ENCODE data around the gene SEC61A2.
"Not testable (repeated sequence)": the region's sequence is repeated elsewhere in the genome, so short reads cannot be mapped to it uniquely, and the experiment has no call there.

Gene SEC61A2

GRCh38 chr10:12162927-12163326 lies 33.5 kb downstream of the SEC61A2 start:
- no peak for DNase-seq

GRCh38 chr10:12164085-12164484 lies 34.6 kb downstream of the SEC61A2 start:
- DNase-seq, result no peak

- no peak for DNase-seq
These were observed 35.6 kb downstream of the SEC61A2 start for GRCh38 chr10:12165036-12165435.

GRCh38 chr10:12165999-12166775 lies 36.7 kb downstream of the SEC61A2 start:
- DNase-seq, result no peak

- not testable (repeated sequence) for DNase-seq
These were observed 42.0 kb downstream of the SEC61A2 start for GRCh38 chr10:12171512-12171911.

- no peak for DNase-seq
These were observed 48.2 kb downstream of the SEC61A2 start for GRCh38 chr10:12177642-12178041.

GRCh38 chr10:12179606-12180170 lies 50.2 kb downstream of the SEC61A2 start:
- DNase-seq, result peak; percentile 38 to 50

- DNase-seq, result no peak
These were observed 50.9 kb downstream of the SEC61A2 start for GRCh38 chr10:12180221-12180974.

- peak; percentile 87 to 96 for DNase-seq
These were observed 51.7 kb downstream of the SEC61A2 start for GRCh38 chr10:12181065-12181775.

GRCh38 chr10:12184165-12184564 lies 54.7 kb downstream of the SEC61A2 start:
- no peak for DNase-seq

GRCh38 chr10:12186323-12186722 lies 56.8 kb downstream of the SEC61A2 start:
- DNase-seq, result no peak

GRCh38 chr10:12187321-12187905 lies 57.9 kb downstream of the SEC61A2 start:
- peak in 1 of 2 donors; percentile 38 for DNase-seq

- no peak for DNase-seq
These were observed 59.2 kb downstream of the SEC61A2 start for GRCh38 chr10:12188656-12189055.

- no peak for DNase-seq
These were observed 59.9 kb downstream of the SEC61A2 start for GRCh38 chr10:12189426-12189825.

- peak; percentile 42 to 64 for DNase-seq
These were observed 62.2 kb downstream of the SEC61A2 start for GRCh38 chr10:12191715-12192114.

- peak; percentile 49 to 71 for DNase-seq
These were observed 63.7 kb downstream of the SEC61A2 start for GRCh38 chr10:12193193-12193592.

- peak; percentile 44 to 56 for DNase-seq
These were observed 65.3 kb downstream of the SEC61A2 start for GRCh38 chr10:12194752-12195271.

GRCh38 chr10:12195281-12195602 lies 65.8 kb downstream of the SEC61A2 start:
- no peak for DNase-seq

- peak; percentile 88 to 92 for DNase-seq
These were observed 66.4 kb downstream of the SEC61A2 start, which contains the start of the genes CDC123 and NUDT5 for GRCh38 chr10:12195603-12196506. CDC123 (plus strand) TSS chr10:12196188; CDS start chr10:12196246, 58 bp downstream. NUDT5 (minus strand) TSS chr10:12195891; CDS start chr10:12186291, 9,600 bp downstream.

GRCh38 chr10:12196531-12197211 lies 67.2 kb downstream of the SEC61A2 start:
- no peak for DNase-seq

Measured in inflammatory macrophage (primary cell).